Retinal pigment epithelial cell (primary cell): ENCODE measurements around the gene GALNT16.

Experiments used
- DNase-seq: peaks from one replicate; pipeline ENCODE4 v3.0.0-alpha.2; 2010; ENCODE audit warnings: low read depth
- H3K4me3 ChIP-seq: 2 replicates; pipeline ENCODE4 v1.5.1; 2011; ENCODE audit warnings: mild to moderate bottlenecking, low read length, control low read depth, moderate library complexity
- TF ChIP-seq, protein P1 (sequence below): conservative IDR thresholded peaks from 2 replicates; pipeline ENCODE4 v1.5.1; 2011; ENCODE audit warnings: low read depth, low read length, control low read depth, inconsistent platforms

GALNT16 gene

DNA sequence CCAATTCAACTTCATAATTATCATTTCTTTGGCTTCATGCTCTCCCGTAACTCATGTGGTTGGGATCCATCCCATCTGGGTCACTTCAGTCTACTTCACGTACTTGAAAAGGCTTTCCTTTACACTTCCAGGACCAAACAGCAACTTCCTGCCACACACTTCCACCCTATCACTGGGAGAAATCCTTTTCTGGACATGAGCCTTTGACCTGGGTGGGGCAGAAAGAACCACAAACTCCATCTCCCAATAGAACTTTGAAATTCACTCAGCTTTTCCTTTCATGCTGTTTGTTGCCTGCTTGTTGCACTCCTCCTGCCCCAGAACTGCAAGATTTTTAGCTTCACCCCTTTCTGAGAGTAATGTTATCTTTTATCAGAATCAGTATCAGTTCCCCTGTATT lies 18.4 kb upstream of the GALNT16 start:
- no peak overlapping the region for H3K4me3 ChIP-seq
- TF ChIP-seq, protein P1, sequence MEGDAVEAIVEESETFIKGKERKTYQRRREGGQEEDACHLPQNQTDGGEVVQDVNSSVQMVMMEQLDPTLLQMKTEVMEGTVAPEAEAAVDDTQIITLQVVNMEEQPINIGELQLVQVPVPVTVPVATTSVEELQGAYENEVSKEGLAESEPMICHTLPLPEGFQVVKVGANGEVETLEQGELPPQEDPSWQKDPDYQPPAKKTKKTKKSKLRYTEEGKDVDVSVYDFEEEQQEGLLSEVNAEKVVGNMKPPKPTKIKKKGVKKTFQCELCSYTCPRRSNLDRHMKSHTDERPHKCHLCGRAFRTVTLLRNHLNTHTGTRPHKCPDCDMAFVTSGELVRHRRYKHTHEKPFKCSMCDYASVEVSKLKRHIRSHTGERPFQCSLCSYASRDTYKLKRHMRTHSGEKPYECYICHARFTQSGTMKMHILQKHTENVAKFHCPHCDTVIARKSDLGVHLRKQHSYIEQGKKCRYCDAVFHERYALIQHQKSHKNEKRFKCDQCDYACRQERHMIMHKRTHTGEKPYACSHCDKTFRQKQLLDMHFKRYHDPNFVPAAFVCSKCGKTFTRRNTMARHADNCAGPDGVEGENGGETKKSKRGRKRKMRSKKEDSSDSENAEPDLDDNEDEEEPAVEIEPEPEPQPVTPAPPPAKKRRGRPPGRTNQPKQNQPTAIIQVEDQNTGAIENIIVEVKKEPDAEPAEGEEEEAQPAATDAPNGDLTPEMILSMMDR = no peak
- no peak for DNase-seq

- peak; percentile 30 for DNase-seq
- TF ChIP-seq, protein P1 = peak; percentile 65
- no peak overlapping the region for H3K4me3 ChIP-seq
Measured at GRCh38 chr14:69242311-69243224, 17.4 kb upstream of the GALNT16 start.

- DNase-seq = no peak
- TF ChIP-seq, protein P1 = no peak
Measured at GRCh38 chr14:69244946-69245345, 15.0 kb upstream of the GALNT16 start.

GRCh38 chr14:69246331-69246730 lies 13.6 kb upstream of the GALNT16 start:
- no peak for DNase-seq
- no peak overlapping the region for H3K4me3 ChIP-seq
- TF ChIP-seq, protein P1 = no peak

More at GRCh38 chr14:69244946-69245345, 15.0 kb upstream of the GALNT16 start:
- no peak overlapping the region for H3K4me3 ChIP-seq

DNA sequence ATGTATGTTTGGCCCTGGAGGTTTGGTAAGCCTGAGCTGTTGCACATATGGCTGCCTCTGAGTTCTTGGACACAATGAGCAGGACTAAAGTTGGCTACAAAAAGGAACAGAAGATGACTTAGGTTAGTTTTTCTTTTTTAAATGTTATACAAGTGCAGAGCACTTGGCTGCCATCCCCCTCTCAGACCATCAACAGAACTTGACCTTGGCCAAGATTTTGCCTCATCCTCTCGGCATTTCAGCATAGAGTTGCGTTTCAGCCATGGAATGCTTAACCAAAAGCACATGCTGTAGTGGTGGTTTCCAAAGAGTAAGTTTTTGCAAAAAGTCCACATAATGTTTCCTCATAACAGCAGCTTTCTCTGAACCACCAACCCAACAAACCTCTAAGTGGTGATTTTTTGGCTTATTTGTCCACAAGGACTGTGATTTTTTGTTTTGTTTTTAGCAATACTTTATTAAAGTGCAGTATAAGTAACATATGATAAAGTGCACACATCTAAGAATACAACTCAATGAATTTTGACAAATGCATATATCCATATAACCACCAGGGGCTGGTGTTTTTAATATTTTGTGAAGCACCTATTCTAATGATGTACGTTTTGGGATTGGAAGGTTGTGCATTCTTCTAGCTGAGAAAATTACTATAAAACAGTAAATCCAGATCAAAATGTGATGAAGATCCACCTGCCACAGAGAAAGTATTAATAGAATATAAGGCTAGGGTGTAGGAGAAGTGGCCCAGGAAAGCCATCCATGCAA lies 12.1 kb upstream of the GALNT16 start:
- TF ChIP-seq, protein P1 = peak; percentile 28
- no peak for DNase-seq
- H3K4me3 ChIP-seq = no peak overlapping the region

- no peak overlapping the region for H3K4me3 ChIP-seq
- DNase-seq = no peak
- TF ChIP-seq, protein P1 = no peak
Measured at GRCh38 chr14:69249603-69250002, 10.4 kb upstream of the GALNT16 start.
